Measurements from ENCODE around the gene LATS2. TPM values are rescaled to one million over a fixed set of nuclear protein-coding genes. Genes with fewer than 3 reads are reported as not detected.

Gene LATS2
- polyA plus RNA-seq, 4 donors: 23.6 to 28.3 (median 25.9) TPM

DNA sequence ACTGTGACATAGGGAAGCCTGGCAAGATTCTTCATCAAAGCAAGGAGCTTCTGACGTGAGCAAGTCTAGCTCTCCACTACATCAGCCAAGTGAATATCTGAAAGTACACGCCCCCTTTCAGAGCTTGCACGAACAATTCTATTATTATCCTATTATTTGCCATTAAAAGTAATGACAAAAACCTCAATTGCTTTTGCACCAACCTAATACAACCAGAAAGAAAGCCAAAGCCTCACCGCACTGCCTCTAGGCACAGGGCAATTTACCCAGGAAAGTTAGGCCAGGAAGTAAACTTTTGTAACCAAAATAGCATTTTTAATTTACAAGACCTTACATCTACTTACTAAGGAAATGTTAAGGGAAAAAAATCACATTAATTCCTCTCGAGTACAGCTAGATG lies 41.2 kb downstream of the LATS2 start:
- no peak for DNase-seq (ENCODE audit: low read depth in 4 of 4, low spot score in 2 of 4)

DNA sequence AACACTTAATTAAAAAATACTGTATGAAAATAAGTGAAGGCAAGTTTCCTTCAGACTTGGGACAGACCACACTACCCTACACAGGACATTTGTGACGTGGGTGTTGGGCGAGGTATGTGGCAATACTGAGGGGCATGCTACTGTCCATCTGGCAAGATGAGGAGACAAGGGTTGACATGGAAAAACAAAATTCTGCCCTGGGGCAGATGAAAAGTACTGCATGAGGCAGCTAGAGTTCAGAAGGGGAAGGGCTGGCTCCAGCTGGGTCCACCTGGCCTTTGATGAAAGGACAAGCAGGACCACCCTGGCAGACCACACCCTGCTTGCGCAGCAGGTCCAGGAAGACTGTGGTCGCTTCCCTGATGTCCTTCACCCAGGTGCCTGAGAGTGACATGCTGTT lies 43.2 kb downstream of the LATS2 start:
- no peak for DNase-seq (ENCODE audit: low read depth in 4 of 4, low spot score in 2 of 4)

DNA sequence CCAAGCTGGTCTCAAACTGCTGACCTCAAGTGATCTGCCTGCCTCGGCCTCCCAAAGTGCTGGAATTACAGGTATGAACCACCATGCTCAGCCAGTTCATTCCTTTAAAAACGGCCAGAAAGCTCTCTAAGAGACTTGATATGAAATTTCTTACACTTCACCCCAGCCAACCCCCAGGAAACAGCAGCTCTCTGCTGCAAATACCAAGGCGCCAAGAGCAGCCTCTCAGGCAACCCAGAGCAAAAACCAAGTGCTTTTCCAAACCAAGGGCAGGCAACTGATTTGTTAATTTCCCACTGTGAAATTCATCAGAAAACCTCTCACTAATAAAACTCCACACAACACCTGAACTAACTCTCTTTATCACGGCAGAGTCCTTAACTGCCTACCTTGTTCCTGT lies 44.9 kb downstream of the LATS2 start:
- no peak for DNase-seq (ENCODE audit: low read depth in 4 of 4, low spot score in 2 of 4)

DNA sequence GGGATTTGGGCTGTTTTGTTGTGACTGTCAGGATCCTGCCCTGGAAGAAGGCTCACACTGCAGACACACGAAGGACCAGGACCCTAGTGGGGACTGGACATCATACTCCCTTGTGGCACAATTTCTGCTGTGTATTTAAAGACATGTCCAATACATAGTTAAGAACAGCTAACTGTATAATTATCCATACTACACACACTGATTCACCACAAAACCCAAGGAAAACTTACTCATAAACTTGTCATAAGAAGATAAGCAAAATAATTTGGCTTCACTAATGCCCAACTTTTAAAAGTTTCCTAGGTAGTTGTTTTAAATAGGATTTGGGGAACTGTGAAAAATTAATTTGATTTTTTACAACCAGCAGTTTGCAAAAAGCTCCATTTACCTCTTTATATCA lies 46.1 kb downstream of the LATS2 start:
- no peak for DNase-seq (ENCODE audit: low read depth in 4 of 4, low spot score in 2 of 4)

GRCh38 chr13:21014502-21015170 lies 46.8 kb downstream of the LATS2 start:
- DNase-seq (ENCODE audit: low read depth in 4 of 4, low spot score in 2 of 4): peak in 3 of 4 donors; percentile 36 to 58 (median 46)

DNA sequence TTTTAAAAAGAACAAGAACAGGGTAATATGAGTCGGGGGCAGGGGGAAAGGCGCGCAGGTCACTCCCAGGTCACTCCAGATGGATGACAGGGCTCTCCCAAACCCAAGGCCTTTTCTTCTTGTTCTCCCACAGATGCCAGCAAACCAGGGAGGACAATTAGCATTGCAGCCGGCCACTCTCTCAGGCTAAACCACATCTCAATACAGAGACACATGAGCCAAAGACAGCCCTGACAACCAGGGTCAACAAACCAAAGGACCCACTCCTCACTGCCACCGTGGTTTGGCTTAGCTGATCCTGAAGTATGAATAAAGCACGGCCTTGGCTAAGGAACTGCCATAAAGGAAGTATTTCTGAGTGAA lies 47.3 kb downstream of the LATS2 start:
- DNase-seq (ENCODE audit: low read depth in 4 of 4, low spot score in 2 of 4): no peak

DNA sequence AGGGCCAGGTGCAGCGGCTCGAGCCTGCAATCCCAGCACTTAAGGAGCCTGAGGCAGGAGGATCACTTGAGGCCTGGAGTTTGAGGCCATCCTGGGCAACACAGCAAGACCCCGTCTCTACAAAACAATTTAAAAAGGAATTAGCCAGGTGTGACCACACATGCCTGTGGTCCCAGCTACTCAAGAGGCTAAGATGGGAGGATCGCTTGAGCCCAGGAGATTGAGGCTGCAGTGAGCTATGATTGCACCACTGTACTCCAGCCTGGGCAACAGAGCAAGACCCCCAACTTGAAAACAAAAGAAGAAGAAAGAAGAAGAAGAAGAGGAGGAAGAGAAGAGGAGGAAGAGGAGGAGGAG lies 47.7 kb downstream of the LATS2 start:
- DNase-seq (ENCODE audit: low read depth in 4 of 4, low spot score in 2 of 4): no peak

DNA sequence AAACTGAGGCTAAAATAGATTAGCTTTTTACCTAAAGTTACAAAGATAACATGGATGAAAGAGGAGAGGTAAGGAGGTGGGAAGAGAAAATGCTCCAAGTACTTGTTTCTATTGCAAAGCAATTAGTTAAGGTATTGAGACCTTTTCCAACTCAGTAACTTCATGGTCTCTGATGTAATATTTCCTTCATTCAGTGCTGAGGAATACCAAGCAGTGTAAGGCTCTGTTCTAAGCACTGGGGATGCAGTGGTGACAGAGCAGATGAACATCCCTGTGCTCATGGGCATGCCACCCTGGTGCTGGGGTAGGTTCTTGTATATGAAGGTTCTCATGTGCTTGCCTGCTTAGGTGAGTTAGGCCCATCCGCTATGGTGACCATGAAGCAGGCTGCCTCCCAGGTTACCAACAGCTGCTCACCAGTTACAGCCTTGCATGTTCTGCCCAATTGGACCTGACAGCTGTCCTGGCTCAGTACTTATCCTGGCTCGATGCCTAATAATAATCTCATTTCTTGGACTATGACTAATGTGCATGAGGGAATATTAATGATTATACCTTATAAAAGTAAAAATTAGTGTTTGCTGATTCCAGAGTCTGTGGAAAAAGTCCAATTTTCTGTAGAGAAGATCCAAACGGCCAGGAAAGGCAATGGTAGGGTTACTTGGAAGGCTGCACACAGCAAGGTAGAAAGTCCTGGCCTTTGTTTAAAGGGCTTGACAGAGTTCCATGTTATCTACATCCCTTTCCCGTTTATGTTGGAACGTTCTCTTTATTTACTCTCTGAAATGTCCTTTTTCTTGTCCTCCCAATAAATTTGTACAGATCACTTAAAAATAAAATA lies 48.3 kb downstream of the LATS2 start:
- no peak for DNase-seq (ENCODE audit: low read depth in 4 of 4, low spot score in 2 of 4)

DNA sequence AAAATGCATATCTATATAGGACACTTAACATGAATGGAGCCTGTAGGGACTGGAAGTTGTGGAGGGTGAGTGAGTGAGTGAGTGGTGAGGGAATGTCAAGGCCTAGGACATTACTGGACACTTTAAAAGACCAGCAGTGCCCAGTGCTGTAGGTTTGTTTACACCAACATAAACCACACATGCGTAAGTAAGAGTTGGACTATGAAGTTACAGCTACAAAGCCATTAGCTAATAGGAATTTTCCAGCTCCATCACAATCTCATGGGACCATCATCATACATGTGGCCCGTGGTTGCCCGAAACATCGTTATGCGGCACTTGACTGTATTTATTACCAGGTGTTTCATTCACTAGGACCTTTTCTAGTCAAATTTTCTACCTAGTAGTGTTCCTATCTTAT lies 49.2 kb downstream of the LATS2 start:
- DNase-seq (ENCODE audit: low read depth in 4 of 4, low spot score in 2 of 4): no peak

GRCh38 chr13:21011378-21011777 lies 50.0 kb downstream of the LATS2 start:
- DNase-seq (ENCODE audit: low read depth in 4 of 4, low spot score in 2 of 4): no peak

- no peak for DNase-seq (ENCODE audit: low read depth in 4 of 4, low spot score in 2 of 4)
Measured at GRCh38 chr13:21010621-21011020, 50.8 kb downstream of the LATS2 start.

DNA sequence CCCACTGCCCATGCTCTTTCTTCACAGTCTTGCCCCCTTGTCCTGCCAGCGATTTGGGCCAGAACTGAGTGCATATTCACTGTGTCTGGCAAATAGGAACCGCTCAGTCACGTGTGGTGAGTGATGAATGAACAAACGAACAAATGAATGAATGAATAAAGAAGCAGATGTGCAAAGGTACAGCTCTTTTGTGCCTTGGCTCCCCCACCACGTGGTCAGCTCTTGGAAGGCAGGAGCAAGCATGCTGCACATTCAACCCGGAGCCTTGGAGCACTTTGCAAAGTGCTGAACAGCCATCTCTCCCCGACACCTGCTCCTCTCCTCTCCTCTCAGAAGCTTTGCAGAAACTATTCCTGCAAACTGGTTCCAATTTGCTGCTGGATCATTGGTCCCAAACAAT lies 52.4 kb downstream of the LATS2 start:
- no peak for DNase-seq (ENCODE audit: low read depth in 4 of 4, low spot score in 2 of 4)

- no peak for DNase-seq (ENCODE audit: low read depth in 4 of 4, low spot score in 2 of 4)
Measured at GRCh38 chr13:21008026-21008425, 53.4 kb downstream of the LATS2 start.

- no peak for DNase-seq (ENCODE audit: low read depth in 4 of 4, low spot score in 2 of 4)
Measured at GRCh38 chr13:21006141-21007005, 55.0 kb downstream of the LATS2 start.

GRCh38 chr13:21005193-21005592 lies 56.2 kb downstream of the LATS2 start:
- no peak for DNase-seq (ENCODE audit: low read depth in 4 of 4, low spot score in 2 of 4)

DNA sequence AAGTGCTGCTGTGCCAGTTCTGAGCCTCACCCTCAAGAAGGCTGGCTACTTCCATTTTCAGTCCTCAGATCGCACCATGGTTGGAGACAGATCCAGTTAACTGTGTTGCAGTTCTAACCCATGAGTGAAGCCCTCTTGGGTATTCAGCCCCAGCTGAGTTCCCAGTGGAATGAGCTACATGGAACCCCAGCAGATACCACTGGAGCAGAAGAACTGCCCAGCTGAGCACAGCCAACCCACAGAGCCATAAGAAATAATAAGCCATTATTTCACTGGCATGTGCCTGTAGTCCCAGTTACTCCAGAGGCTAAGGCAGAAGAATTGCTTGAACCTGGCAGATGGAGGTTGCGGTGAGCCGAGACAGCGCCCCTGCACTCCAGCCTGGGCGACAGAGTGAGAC lies 59.9 kb downstream of the LATS2 start:
- no peak for DNase-seq (ENCODE audit: low read depth in 4 of 4, low spot score in 2 of 4)

DNA sequence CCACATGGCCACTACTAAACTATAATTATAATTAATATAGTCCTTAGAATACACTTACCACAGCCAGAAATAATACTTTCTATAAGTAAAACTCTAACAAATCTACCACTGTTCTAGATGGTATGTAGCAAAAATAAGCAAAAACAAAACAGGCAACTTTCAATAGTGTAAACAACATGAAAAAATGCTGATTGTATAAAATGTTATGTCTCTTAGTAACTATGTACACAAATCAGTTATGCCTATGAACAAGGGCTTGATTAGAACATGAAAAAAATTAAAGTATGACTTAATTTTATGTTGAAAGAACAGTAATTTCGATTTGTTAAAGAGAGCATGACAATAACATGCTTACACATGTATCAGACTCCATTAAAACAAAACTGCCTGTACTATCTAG lies 60.7 kb downstream of the LATS2 start:
- no peak for DNase-seq (ENCODE audit: low read depth in 4 of 4, low spot score in 2 of 4)

GRCh38 chr13:20998649-20999415 lies 62.6 kb downstream of the LATS2 start:
- no peak for DNase-seq (ENCODE audit: low read depth in 4 of 4, low spot score in 2 of 4)

DNA sequence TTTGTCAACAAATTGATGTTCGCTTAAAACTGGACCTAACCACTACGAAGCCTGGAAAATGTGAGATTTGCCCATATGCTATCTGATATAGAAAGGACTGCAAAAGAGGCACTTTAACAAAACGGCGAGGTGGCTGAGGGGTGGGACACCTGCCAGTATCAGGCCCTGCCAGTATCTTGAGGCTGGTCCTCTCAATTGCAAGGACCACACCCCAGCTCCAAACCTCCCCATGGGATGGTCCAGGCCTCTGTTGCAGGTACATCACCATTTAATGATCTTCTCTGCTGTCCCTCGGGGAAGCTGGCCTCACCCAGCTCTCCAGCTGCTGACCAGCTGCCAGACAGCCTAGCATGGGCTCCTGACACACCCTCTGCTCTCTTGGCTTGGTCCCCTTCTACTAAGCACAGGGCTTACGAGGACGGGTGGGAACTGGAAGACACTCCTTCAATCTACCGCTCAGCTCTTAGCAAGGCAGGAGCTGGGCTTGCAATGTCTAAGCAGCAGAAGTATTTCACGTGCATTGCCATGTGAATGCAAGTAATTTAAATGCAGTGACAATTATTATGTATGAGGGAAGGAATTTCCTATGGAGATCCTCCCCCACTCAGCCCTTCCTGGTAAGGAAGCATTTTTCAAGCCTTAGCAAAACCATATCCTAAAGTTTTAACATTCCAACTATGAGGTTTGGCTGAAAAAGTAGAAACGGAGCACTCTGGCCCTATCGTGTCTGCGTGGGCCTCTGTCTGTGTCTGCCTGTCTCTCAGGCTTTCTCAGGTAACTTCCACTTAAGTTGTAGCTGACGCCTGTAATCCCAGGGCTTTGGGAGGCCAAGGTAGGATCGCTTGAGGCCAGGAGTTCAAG lies 63.9 kb downstream of the LATS2 start:
- no peak for DNase-seq (ENCODE audit: low read depth in 4 of 4, low spot score in 2 of 4)
